Measurements from ENCODE around the gene NPTN. TPM values are rescaled to one million over a fixed set of nuclear protein-coding genes. Genes with fewer than 3 reads are reported as not detected.

NPTN gene
- polyA plus RNA-seq, 4 donors, result 57.7 to 323 (median 97.5) TPM

DNA sequence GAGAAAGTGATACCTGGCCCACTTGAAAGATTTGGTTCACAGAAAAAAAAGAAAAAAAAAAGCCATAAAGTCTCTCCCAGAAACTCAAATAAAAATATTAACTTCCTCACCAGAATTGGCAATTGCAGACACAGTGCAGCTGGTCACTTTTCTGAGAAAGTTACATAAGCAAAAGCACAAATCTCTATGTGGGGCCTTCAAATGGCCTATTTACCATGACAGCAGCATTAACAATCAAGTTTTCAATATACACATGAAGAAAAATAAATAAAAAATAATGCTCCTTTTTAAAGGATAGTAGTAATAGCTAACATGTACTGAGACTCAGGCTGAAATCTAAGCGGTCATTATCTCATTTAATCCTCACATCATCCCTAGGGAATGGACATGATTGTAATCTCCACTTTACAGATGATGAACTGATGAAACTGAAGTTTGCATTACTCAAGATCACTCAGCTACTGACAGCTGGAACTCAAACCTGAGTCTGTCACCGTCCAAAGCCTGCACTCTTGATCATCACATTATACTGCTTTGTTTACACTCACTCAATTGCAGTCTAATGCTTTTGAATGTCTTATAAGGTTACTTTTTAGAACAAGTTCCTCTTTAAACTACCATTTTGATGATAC is 3.3 kb downstream of the NPTN start:
- Histone ChIP-seq H3K36me3 (ENCODE audit: control insufficient read depth in 3 of 3, insufficient read depth in 2 of 3, low read depth in 1 of 3, low read length in 3 of 3) (no peaks in the 10 kb centered on the region), H3K27me3 (ENCODE audit: control insufficient read depth in 3 of 3, insufficient read depth in 3 of 3, low read length in 3 of 3) (no peaks in the 10 kb centered on the region), H3K4me3 (ENCODE audit: low read depth in 1 of 3, low read length in 3 of 3) (peak overlapping the region in 1 of 3 donors; percentile 71), H3K27ac (ENCODE audit: low read depth in 1 of 3, low read length in 2 of 3) (peak overlapping the region in 2 of 3 donors; percentile 64 to 90), H3K9me3 (ENCODE audit: control insufficient read depth in 2 of 2, insufficient read depth in 1 of 2, low read depth in 1 of 2, low read length in 1 of 2) (no peaks in the 10 kb centered on the region), H3K4me1 (ENCODE audit: control insufficient read depth in 3 of 3, insufficient read depth in 2 of 3, low read depth in 1 of 3, low read length in 2 of 3) (peaks cover 4 to 22% (median 11%) of the 10 kb centered on the region in 3 donors)
- DNase-seq (no peak), FAIRE-seq (no peak)
- WGBS, 3 donors, result 25 to 37% (median 35%) methylated on average over 2 of the region's 2 CpGs

DNA sequence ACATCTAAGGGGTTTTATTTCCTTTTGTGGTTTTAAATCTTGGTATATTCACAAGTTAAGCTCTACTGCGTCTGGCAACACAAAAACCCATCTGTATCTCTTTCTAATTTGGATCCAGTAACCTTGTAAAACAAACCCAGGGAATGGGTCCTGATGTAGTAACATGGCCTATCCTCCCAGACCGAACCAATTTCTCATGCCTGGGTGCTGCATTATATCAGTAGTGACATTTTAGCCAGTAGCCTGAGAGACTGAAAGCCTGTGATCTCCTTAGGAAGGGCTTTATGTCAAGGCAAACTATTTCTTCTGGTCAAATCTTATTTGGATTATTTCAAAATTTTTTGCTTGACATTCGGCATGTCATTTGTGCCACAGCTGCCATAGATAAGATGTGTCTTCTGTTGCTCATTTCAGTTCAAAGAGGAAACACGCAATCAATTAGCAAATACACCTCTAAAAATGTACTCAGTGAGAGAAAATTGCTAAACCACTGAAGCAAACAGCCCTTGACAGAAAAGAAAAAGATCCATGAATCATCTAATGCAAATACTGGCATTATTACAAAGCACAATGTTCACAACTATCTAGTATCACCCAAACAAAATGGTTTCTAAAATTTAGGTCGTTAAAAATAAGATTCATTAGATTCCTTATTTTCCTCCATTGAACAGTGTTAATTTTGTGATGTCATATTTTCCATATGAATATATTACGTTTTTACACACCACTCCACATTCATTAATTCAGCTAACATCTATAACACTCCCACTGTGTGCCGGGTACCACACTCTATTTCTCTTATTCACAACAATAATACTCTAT is 4.0 kb downstream of the NPTN start:
- Histone ChIP-seq H3K27me3 (ENCODE audit: control insufficient read depth in 3 of 3, insufficient read depth in 3 of 3, low read length in 3 of 3) (no peaks in the 10 kb centered on the region), H3K9me3 (ENCODE audit: control insufficient read depth in 2 of 2, insufficient read depth in 1 of 2, low read depth in 1 of 2, low read length in 1 of 2) (no peaks in the 10 kb centered on the region), H3K36me3 (ENCODE audit: control insufficient read depth in 3 of 3, insufficient read depth in 2 of 3, low read depth in 1 of 3, low read length in 3 of 3) (no peaks in the 10 kb centered on the region), H3K4me3 (ENCODE audit: low read depth in 1 of 3, low read length in 3 of 3) (no peak overlapping the region), H3K4me1 (ENCODE audit: control insufficient read depth in 3 of 3, insufficient read depth in 2 of 3, low read depth in 1 of 3, low read length in 2 of 3) (peaks cover 4 to 17% (median 11%) of the 10 kb centered on the region in 3 donors), H3K27ac (ENCODE audit: low read depth in 1 of 3, low read length in 2 of 3) (peak overlapping the region; percentile 4 to 36 (median 15))
- 58 to 62% (median 62%) methylated on average over 7 of the region's 7 CpGs for WGBS, 3 donors
- FAIRE-seq (no peak), DNase-seq (no peak)

DNA sequence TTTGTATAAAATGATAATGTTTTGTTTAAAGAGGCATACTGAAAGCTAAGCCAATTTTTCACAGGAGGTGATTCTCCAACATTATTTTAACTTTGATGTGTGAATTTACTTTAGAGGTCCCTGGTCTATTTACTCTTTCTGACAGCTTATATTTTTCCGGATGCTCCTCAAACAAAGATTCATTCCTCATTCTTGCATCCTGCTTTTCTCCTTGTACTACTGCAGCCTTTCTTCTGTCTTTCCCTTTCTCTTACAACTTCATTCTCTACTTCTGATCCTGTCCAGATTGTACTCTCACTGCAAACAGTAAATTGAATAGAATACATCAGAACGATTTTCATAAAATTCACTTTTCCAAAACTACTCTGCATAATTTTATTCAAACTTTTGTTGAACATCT is 5.1 kb downstream of the NPTN start:
- H3K4me1 ChIP-seq (ENCODE audit: control insufficient read depth in 3 of 3, insufficient read depth in 2 of 3, low read depth in 1 of 3, low read length in 2 of 3), result peaks cover 6 to 11% (median 9%) of the 10 kb centered on the region in 3 donors
- WGBS, 3 donors, result 56 to 58% (median 56%) methylated on average over 2 of the region's 2 CpGs
- FAIRE-seq, result no peak

DNA sequence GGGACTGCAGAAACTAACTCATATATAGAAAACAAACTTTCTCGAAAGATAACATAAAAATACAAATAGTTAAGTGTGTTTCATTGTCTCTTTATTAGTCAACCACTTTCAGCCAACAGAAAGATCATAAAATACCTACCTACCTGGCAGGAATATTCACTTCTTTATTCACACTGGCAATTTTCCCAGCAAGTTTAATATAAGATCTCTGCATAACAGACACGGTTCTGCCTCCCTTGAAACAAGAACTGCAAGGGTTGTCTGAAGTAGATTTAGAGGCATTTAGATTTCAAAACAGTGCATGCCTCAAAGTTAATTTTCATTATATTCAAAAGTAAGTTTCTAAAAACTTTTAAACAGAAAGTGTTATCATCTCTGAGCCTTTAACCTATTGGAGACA is 7.1 kb downstream of the NPTN start:
- Histone ChIP-seq H3K4me1 (ENCODE audit: control insufficient read depth in 3 of 3, insufficient read depth in 2 of 3, low read depth in 1 of 3, low read length in 2 of 3) (peaks cover 6 to 11% (median 9%) of the 10 kb centered on the region in 3 donors), H3K36me3 (ENCODE audit: control insufficient read depth in 3 of 3, insufficient read depth in 2 of 3, low read depth in 1 of 3, low read length in 3 of 3) (peaks cover 0 to 2% (median 0%) of the 10 kb centered on the region in 3 donors), H3K4me3 (ENCODE audit: low read depth in 1 of 3, low read length in 3 of 3) (no peak overlapping the region), H3K27ac (ENCODE audit: low read depth in 1 of 3, low read length in 2 of 3) (no peak overlapping the region), H3K27me3 (ENCODE audit: control insufficient read depth in 3 of 3, insufficient read depth in 3 of 3, low read length in 3 of 3) (no peaks in the 10 kb centered on the region), H3K9me3 (ENCODE audit: control insufficient read depth in 2 of 2, insufficient read depth in 1 of 2, low read depth in 1 of 2, low read length in 1 of 2) (no peaks in the 10 kb centered on the region)
- WGBS, 3 donors, result 11 to 41% (median 24%) methylated on average over 2 of the region's 2 CpGs
- DNase-seq (no peak), FAIRE-seq (no peak)

More for the DNA sequence above, 5.1 kb downstream of the NPTN start:
- H3K27me3 ChIP-seq (ENCODE audit: control insufficient read depth in 3 of 3, insufficient read depth in 3 of 3, low read length in 3 of 3), result no peaks in the 10 kb centered on the region
- H3K9me3 ChIP-seq (ENCODE audit: control insufficient read depth in 2 of 2, insufficient read depth in 1 of 2, low read depth in 1 of 2, low read length in 1 of 2), result no peaks in the 10 kb centered on the region
- peaks cover 0 to 2% (median 0%) of the 10 kb centered on the region in 3 donors for H3K36me3 ChIP-seq (ENCODE audit: control insufficient read depth in 3 of 3, insufficient read depth in 2 of 3, low read depth in 1 of 3, low read length in 3 of 3)
- no peak overlapping the region for H3K4me3 ChIP-seq (ENCODE audit: low read depth in 1 of 3, low read length in 3 of 3)
- no peak overlapping the region for H3K27ac ChIP-seq (ENCODE audit: low read depth in 1 of 3, low read length in 2 of 3)
- DNase-seq, result no peak

DNA sequence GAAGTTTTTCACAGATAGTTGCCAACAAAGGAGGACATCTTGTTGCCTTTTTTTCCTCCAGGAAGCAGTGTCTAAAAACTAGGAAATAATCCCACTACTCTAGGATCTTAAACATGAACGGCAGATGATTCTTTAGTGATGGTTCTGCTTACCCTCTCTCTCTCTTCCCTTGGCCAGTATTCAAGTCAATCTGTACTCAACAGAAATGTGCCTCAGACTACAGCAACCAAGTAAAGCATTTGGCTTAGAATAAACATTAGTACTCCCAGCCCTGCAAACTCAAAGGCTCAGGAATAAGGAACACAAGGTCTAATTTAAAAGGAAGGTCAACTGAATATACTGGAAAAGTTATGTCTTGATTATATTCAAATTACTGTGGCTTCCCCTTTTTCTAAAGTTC is 8.7 kb downstream of the NPTN start:
- Histone ChIP-seq H3K36me3 (ENCODE audit: control insufficient read depth in 3 of 3, insufficient read depth in 2 of 3, low read depth in 1 of 3, low read length in 3 of 3) (peaks cover 0 to 2% (median 0%) of the 10 kb centered on the region in 3 donors), H3K4me1 (ENCODE audit: control insufficient read depth in 3 of 3, insufficient read depth in 2 of 3, low read depth in 1 of 3, low read length in 2 of 3) (peaks cover 8 to 17% (median 10%) of the 10 kb centered on the region in 3 donors), H3K27ac (ENCODE audit: low read depth in 1 of 3, low read length in 2 of 3) (no peak overlapping the region), H3K27me3 (ENCODE audit: control insufficient read depth in 3 of 3, insufficient read depth in 3 of 3, low read length in 3 of 3) (no peaks in the 10 kb centered on the region), H3K4me3 (ENCODE audit: low read depth in 1 of 3, low read length in 3 of 3) (no peak overlapping the region), H3K9me3 (ENCODE audit: control insufficient read depth in 2 of 2, insufficient read depth in 1 of 2, low read depth in 1 of 2, low read length in 1 of 2) (no peaks in the 10 kb centered on the region)
- no peak for FAIRE-seq
- DNase-seq, result no peak
- WGBS, 3 donors, result 46 to 87% (median 75%) methylated on average over 1 of the region's 1 CpG

DNA sequence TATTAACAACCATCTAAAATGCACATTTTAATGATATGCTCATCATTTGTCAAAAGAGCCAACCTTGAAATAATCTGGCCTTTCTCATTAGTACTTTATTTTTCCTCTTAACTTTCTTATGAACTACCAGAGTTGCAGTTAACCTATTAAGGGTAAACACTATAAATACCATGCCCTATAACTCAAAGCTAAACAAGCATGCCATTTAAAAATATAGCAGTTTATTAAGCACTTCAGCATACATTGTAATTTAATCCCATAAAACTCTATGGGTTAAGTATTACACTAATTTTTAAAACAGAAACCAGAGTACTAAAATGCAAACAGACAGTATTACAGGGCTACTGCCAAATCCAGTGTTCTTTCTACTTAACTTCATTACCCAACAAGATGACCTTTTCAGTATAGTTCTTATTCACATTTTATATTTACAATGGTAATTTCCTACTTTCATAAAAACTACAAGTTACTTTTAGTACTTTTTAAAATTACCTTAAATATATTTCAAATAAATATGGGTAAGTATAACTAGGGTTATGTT is 11.8 kb downstream of the NPTN start:
- Histone ChIP-seq H3K4me3 (ENCODE audit: low read depth in 1 of 3, low read length in 3 of 3) (no peak overlapping the region), H3K27me3 (ENCODE audit: control insufficient read depth in 3 of 3, insufficient read depth in 3 of 3, low read length in 3 of 3) (no peaks in the 10 kb centered on the region), H3K36me3 (ENCODE audit: control insufficient read depth in 3 of 3, insufficient read depth in 2 of 3, low read depth in 1 of 3, low read length in 3 of 3) (peaks cover 0 to 7% (median 0%) of the 10 kb centered on the region in 3 donors), H3K27ac (ENCODE audit: low read depth in 1 of 3, low read length in 2 of 3) (no peak overlapping the region), H3K4me1 (ENCODE audit: control insufficient read depth in 3 of 3, insufficient read depth in 2 of 3, low read depth in 1 of 3, low read length in 2 of 3) (peaks cover 3 to 11% (median 6%) of the 10 kb centered on the region in 3 donors), H3K9me3 (ENCODE audit: control insufficient read depth in 2 of 2, insufficient read depth in 1 of 2, low read depth in 1 of 2, low read length in 1 of 2) (no peaks in the 10 kb centered on the region)
- no peak for FAIRE-seq
- no peak for DNase-seq

DNA sequence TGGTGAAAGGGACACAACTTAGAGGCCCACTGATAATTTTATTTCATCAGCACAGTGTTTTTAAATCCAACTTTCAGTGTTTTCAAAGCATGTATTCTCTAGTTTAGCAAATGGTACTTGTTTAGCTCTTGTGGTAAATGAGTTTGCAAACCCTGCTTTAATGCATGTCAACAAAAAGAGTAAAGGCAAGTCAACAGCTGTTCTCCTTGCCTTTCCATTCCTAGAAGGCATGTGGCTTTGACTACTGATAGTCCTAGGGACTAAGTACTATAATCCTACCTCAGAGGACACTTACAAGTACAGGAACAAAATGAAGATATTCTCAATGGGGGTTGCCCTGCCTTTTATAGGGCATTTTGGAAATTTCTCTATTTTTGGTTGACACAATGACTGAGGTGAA is 13.1 kb downstream of the NPTN start:
- no peak for FAIRE-seq
- H3K4me3 ChIP-seq (ENCODE audit: low read depth in 1 of 3, low read length in 3 of 3), result no peak overlapping the region
- H3K36me3 ChIP-seq (ENCODE audit: control insufficient read depth in 3 of 3, insufficient read depth in 2 of 3, low read depth in 1 of 3, low read length in 3 of 3), result peaks cover 0 to 7% (median 0%) of the 10 kb centered on the region in 3 donors
- H3K27me3 ChIP-seq (ENCODE audit: control insufficient read depth in 3 of 3, insufficient read depth in 3 of 3, low read length in 3 of 3), result no peaks in the 10 kb centered on the region
- peaks cover 3 to 8% (median 6%) of the 10 kb centered on the region in 3 donors for H3K4me1 ChIP-seq (ENCODE audit: control insufficient read depth in 3 of 3, insufficient read depth in 2 of 3, low read depth in 1 of 3, low read length in 2 of 3)
- DNase-seq, result no peak
- H3K27ac ChIP-seq (ENCODE audit: low read depth in 1 of 3, low read length in 2 of 3), result no peak overlapping the region
- no peaks in the 10 kb centered on the region for H3K9me3 ChIP-seq (ENCODE audit: control insufficient read depth in 2 of 2, insufficient read depth in 1 of 2, low read depth in 1 of 2, low read length in 1 of 2)

DNA sequence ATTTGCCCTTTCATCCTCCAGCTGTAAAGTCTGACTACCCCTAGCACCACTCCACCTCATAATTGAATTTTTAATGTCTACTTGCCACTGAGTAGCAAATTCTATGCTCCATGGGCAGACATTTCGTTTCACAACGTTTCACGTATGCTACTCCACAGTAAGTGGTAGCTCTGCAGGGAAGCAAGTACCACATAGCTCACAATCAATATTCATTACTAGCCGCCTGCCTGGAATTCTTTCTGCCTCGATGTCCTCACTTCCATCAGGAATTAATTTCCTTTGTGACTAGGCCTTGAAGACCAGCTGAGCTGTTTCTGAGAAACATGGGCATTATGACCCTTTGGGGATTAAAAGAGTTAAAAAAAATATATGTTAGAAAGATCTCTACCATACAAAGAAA is 15.3 kb downstream of the NPTN start:
- WGBS, 3 donors, result 80 to 87% (median 82%) methylated on average over 5 of the region's 5 CpGs
- no peak for FAIRE-seq
- peaks cover 3 to 8% (median 4%) of the 10 kb centered on the region in 3 donors for H3K4me1 ChIP-seq (ENCODE audit: control insufficient read depth in 3 of 3, insufficient read depth in 2 of 3, low read depth in 1 of 3, low read length in 2 of 3)

More for the DNA sequence above, 15.3 kb downstream of the NPTN start:
- Histone ChIP-seq H3K27me3 (ENCODE audit: control insufficient read depth in 3 of 3, insufficient read depth in 3 of 3, low read length in 3 of 3) (no peaks in the 10 kb centered on the region), H3K9me3 (ENCODE audit: control insufficient read depth in 2 of 2, insufficient read depth in 1 of 2, low read depth in 1 of 2, low read length in 1 of 2) (no peaks in the 10 kb centered on the region), H3K27ac (ENCODE audit: low read depth in 1 of 3, low read length in 2 of 3) (no peak overlapping the region), H3K36me3 (ENCODE audit: control insufficient read depth in 3 of 3, insufficient read depth in 2 of 3, low read depth in 1 of 3, low read length in 3 of 3) (peaks cover 0 to 5% (median 0%) of the 10 kb centered on the region in 3 donors), H3K4me3 (ENCODE audit: low read depth in 1 of 3, low read length in 3 of 3) (no peak overlapping the region)
- DNase-seq, result no peak
